ENCODE measurements around the gene VWA8. TPM values are rescaled to one million over a fixed set of nuclear protein-coding genes. Genes with fewer than 3 reads are reported as not detected.
"Not testable (repeated sequence)": the region's sequence is repeated elsewhere in the genome, so short reads cannot be mapped to it uniquely, and the experiment has no call there.

VWA8 gene
- total and polyA plus RNA-seq, 9 donors, result 4.5 to 25.1 (median 21.0) TPM

- TF ChIP-seq POLR2A (IDR thresholded peaks at IDR 0.05) (no peak), CTCF (IDR thresholded peaks at IDR 0.05) (no peak), EP300 (IDR thresholded peaks at IDR 0.05) (no peak)
- no peak for DNase-seq
- 58 to 72% (median 62%) methylated on average over 4 of the region's 4 CpGs for WGBS, 3 donors
- no peaks in the 10 kb centered on the region for H3K9me3 ChIP-seq
- H3K4me1 ChIP-seq (ENCODE audit: insufficient read depth), result peaks cover 8% of the 10 kb centered on the region
- H3K27ac ChIP-seq, result no peak overlapping the region
- H3K36me3 ChIP-seq, result no peaks in the 10 kb centered on the region
- intact Hi-C loops (cut with DNase I), result no loop called here
- H3K4me3 ChIP-seq, result no peak overlapping the region
- H3K27me3 ChIP-seq, result no peaks in the 10 kb centered on the region
Measured at GRCh38 chr13:41639955-41640780, 320.7 kb downstream of the VWA8 start.

GRCh38 chr13:41639237-41639904 is 321.5 kb downstream of the VWA8 start:
- H3K4me3 ChIP-seq, result no peak overlapping the region
- TF ChIP-seq CTCF (IDR thresholded peaks at IDR 0.05), result no peak
- no peak for TF ChIP-seq POLR2A (IDR thresholded peaks at IDR 0.05)
- no peak for TF ChIP-seq EP300 (IDR thresholded peaks at IDR 0.05)
- H3K4me1 ChIP-seq (ENCODE audit: insufficient read depth), result peaks cover 7% of the 10 kb centered on the region
- H3K27ac ChIP-seq, result no peak overlapping the region
- WGBS, 3 donors, result 62 to 78% (median 78%) methylated on average over 7 of the region's 7 CpGs
- intact Hi-C loops (cut with DNase I), result no loop called here
- no peaks in the 10 kb centered on the region for H3K27me3 ChIP-seq
- H3K36me3 ChIP-seq, result no peaks in the 10 kb centered on the region
- H3K9me3 ChIP-seq, result no peaks in the 10 kb centered on the region
- DNase-seq, result no peak

- intact Hi-C loops (cut with DNase I), result no loop called here
- 19 to 37% (median 27%) methylated on average over 1 of the region's 1 CpG for WGBS, 3 donors
- TF ChIP-seq CTCF (IDR thresholded peaks at IDR 0.05) (no peak), EP300 (IDR thresholded peaks at IDR 0.05) (no peak), POLR2A (IDR thresholded peaks at IDR 0.05) (no peak)
- no peak overlapping the region for H3K4me3 ChIP-seq
- H3K36me3 ChIP-seq, result no peaks in the 10 kb centered on the region
- no peak for DNase-seq
- no peak overlapping the region for H3K27ac ChIP-seq
- no peaks in the 10 kb centered on the region for H3K9me3 ChIP-seq
- H3K4me1 ChIP-seq (ENCODE audit: insufficient read depth), result peaks cover 5% of the 10 kb centered on the region
- no peaks in the 10 kb centered on the region for H3K27me3 ChIP-seq
Measured at GRCh38 chr13:41637586-41637985, 323.3 kb downstream of the VWA8 start.

- H3K27me3 ChIP-seq; H3K4me1 ChIP-seq (ENCODE audit: insufficient read depth); intact Hi-C loops (cut with DNase I); DNase-seq; H3K9me3 ChIP-seq; H3K27ac ChIP-seq; H3K4me3 ChIP-seq; H3K36me3 ChIP-seq: not testable (repeated sequence)
- WGBS, 3 donors, result 80 to 100% methylated on average over 3 of the region's 5 CpGs; no CpG with 5 or more reads in 1 of the 3 donors
Measured at GRCh38 chr13:41637032-41637431, 323.9 kb downstream of the VWA8 start.

- DNase-seq; intact Hi-C loops (cut with DNase I): not testable (repeated sequence)
Measured at GRCh38 chr13:41636590-41636989, 324.3 kb downstream of the VWA8 start.

More at GRCh38 chr13:41636590-41636989, 324.3 kb downstream of the VWA8 start:
- H3K9me3 ChIP-seq; H3K27me3 ChIP-seq; H3K4me3 ChIP-seq; H3K4me1 ChIP-seq (ENCODE audit: insufficient read depth); H3K27ac ChIP-seq; H3K36me3 ChIP-seq: not testable (repeated sequence)
